IPS DF 4.7 (cell line): ENCODE measurements around the gene MRPL33.

Experiments used
- DNase-seq: peaks from one replicate; pipeline ENCODE4 v3.0.0-alpha.2; 2013; ENCODE audit warnings: low spot score; ENCODE audit errors: extremely low read depth

Gene MRPL33

GRCh38 chr2:27808418-27808817, 36.9 kb downstream of the MRPL33 start:
- DNase-seq = no peak

GRCh38 chr2:27808984-27809383, 37.5 kb downstream of the MRPL33 start:
- no peak for DNase-seq

GRCh38 chr2:27809761-27810241, 38.3 kb downstream of the MRPL33 start:
- DNase-seq = no peak

GRCh38 chr2:27810455-27810854, 38.9 kb downstream of the MRPL33 start:
- DNase-seq = no peak

GRCh38 chr2:27811768-27812167, 40.2 kb downstream of the MRPL33 start:
- no peak for DNase-seq

- no peak for DNase-seq
Observed at GRCh38 chr2:27814758-27815157, 43.2 kb downstream of the MRPL33 start.

- no peak for DNase-seq
Observed at GRCh38 chr2:27815860-27816438, 44.4 kb downstream of the MRPL33 start.

- no peak for DNase-seq
Observed at GRCh38 chr2:27822049-27822448, 50.5 kb downstream of the MRPL33 start.

GRCh38 chr2:27823135-27823534, 51.6 kb downstream of the MRPL33 start:
- no peak for DNase-seq

- no peak for DNase-seq
Observed at GRCh38 chr2:27823569-27823968, 52.0 kb downstream of the MRPL33 start.

GRCh38 chr2:27824401-27824800, 52.9 kb downstream of the MRPL33 start:
- DNase-seq = no peak

- no peak for DNase-seq
Observed at GRCh38 chr2:27828305-27828704, 56.8 kb downstream of the MRPL33 start.
